22Rv1 (cell line): ENCODE data around the gene FHOD1.

Experiments
- ZFX ChIP-seq: fragments of 450-650 bp; IDR thresholded peaks from 2 replicates; pipeline ENCODE4 v1.6.1; 2017; ENCODE audit warnings: antibody characterized with exemption, borderline replicate concordance
- TF ChIP-seq, protein P1 (sequence below): fragments of 450-650 bp; IDR thresholded peaks from 2 replicates; pipeline ENCODE4 v1.5.1; 2017; ENCODE audit warnings: mild to moderate bottlenecking

DNA sequence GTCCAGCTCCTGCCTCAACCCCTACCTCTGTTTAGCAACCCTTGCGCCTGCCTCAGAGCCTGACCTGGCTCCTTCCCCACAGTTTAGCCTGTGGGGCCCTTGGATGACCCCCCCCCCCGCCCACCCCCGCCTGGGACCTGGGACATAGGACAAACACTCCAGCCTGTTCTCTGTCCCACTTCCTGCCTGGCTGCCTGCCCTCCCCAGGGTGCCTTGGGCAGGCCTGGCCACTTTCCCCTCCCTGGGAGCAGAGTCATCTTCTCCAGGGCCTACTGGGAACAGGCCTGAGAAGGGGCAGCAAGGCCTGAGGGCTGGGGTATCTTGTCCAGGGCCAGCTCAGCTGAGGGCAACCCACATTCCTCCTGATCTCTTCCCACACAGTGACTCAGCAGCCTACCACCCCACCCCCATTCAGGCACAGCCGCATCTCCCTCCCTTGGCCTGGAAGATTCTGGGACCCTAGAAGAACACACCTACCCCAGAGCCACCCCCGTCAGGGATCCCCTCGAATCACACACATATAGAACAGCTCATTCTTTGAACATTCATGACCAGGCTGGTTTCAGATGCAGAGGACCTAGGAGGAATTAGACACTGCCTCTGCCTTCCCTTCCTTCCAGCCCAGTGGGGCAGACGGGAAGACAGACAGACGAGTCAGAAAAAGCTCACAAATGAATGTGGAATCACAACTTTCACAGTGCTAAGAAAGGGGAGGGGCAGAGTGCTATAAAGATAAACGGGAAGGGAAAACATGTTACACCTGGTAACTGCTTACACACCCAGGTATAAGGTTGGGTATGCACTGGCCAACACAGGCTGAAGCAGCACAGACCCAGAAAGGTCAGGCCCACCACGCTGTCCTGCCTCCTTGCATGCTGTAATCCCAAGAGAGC, 6.0 kb downstream of the FHOD1 start:
- TF ChIP-seq, protein P1, sequence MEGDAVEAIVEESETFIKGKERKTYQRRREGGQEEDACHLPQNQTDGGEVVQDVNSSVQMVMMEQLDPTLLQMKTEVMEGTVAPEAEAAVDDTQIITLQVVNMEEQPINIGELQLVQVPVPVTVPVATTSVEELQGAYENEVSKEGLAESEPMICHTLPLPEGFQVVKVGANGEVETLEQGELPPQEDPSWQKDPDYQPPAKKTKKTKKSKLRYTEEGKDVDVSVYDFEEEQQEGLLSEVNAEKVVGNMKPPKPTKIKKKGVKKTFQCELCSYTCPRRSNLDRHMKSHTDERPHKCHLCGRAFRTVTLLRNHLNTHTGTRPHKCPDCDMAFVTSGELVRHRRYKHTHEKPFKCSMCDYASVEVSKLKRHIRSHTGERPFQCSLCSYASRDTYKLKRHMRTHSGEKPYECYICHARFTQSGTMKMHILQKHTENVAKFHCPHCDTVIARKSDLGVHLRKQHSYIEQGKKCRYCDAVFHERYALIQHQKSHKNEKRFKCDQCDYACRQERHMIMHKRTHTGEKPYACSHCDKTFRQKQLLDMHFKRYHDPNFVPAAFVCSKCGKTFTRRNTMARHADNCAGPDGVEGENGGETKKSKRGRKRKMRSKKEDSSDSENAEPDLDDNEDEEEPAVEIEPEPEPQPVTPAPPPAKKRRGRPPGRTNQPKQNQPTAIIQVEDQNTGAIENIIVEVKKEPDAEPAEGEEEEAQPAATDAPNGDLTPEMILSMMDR = no peak
- TF ChIP-seq ZFX = no peak
